Right lobe of liver (tissue), 6 donors: Measurements from ENCODE around the gene TRIM66. TPM values are rescaled to one million over a fixed set of nuclear protein-coding genes. Genes with fewer than 3 reads are reported as not detected.
A peak's percentile ranks its signal among the peaks of the same experiment; 100 is the strongest.

Experiments
- ATAC-seq, 4 donors: fragments of 200-7000 bp; cut with Tn5 transposase; one replicate each; pipeline ENCODE4 v1.9.1; 2020; ENCODE audit warnings: mild to moderate bottlenecking in 4 of 4, moderate library complexity in 4 of 4
- DNase-seq, 3 donors: peaks; one replicate each; pipeline ENCODE4 v3.0.0-alpha.2; 2020
- H3K27ac ChIP-seq, 3 donors: fragments of 200-600 bp; one replicate each; pipeline ENCODE4 v1.8.0; 2022
- H3K27me3 ChIP-seq, 2 donors: fragments of 200-600 bp; one replicate each; pipeline ENCODE4 v1.8.0; 2022
- H3K36me3 ChIP-seq, 4 donors: fragments of 200-600 bp; sonication (generic) in 1 of 4; one replicate each; pipeline versions ENCODE4 v1.5.1 to v1.8.0; 2017 to 2022; ENCODE audit warnings: control low read depth in 1 of 4
- H3K4me1 ChIP-seq, 4 donors: fragments of 200-600 bp; sonication (generic) in 1 of 4; one replicate each; pipeline versions ENCODE4 v1.5.1 to v1.8.0; 2017 to 2022; ENCODE audit warnings: control low read depth in 1 of 4
- H3K4me3 ChIP-seq, 3 donors: fragments of 200-600 bp; one replicate each; pipeline ENCODE4 v1.8.0; 2022
- H3K9me3 ChIP-seq, 4 donors: fragments of 200-600 bp; sonication (generic) in 1 of 4; one replicate each; pipeline versions ENCODE4 v1.5.1 to v1.8.0; 2017 to 2022; ENCODE audit warnings: control low read depth in 1 of 4
- CTCF ChIP-seq, 4 donors: fragments of 200-600 bp in 3 of 4; fragments of 450-650 bp in 1 of 4; IDR thresholded peaks; one replicate each; pipeline versions ENCODE4 v1.5.1 to v1.8.0; 2016 to 2022; ENCODE audit warnings: antibody characterized with exemption in 4 of 4, mild to moderate bottlenecking in 2 of 4
- POLR2A ChIP-seq: fragments of 450-650 bp; IDR thresholded peaks from one replicate; pipeline ENCODE4 v1.6.1; 2017; ENCODE audit warnings: antibody characterized with exemption, mild to moderate bottlenecking
- WGBS: methylation state at CpG from one replicate; pipeline ENCODE4 v1.1.6; 2018; ENCODE audit warnings: low coverage, low lambda C conversion rate; ENCODE audit not compliant: insufficient coverage; ENCODE audit errors: missing lambda C conversion rate; 5-methylcytosine and 5-hydroxymethylcytosine counted together
- intact Hi-C, 2 donors: fragments of 100-400 bp; cut with DNase I; formaldehyde crosslinking; loops; one replicate each; pipeline versions ENCODE4 v1.11.2 to v1.14.1; 2022
- total RNA-seq, 6 experiments: library from RNA; depleted of rRNA in 2 of 6; stranded (reverse); fragments of >200 nt in 2 of 6; fragmentation: NEBNext Ultra II Directional in 3 of 6; extraction: Animal tissue kit (Norgen Biotek cat#: 25700) in 3 of 6; gene quantifications; one replicate each; pipeline versions ENCODE4 v1.1.0 to v1.2.4, GENCODE V29; 2016 to 2023
- donor health status: DM: no; HTN: yes; CAD: no.
- donor health status: DM: no; HTN: no; CAD: no.
- donor health status: DM: no; HTN: no; CAD: no.
- donor health status: DM: no; HTN: yes; CAD: no.
- donor health status: DM: no; HTN: yes; CAD: no.

The TRIM66 gene
- total RNA-seq, 6 experiments from 2014 or later: 4.0 to 16.4 (median 6.9) TPM

DNA sequence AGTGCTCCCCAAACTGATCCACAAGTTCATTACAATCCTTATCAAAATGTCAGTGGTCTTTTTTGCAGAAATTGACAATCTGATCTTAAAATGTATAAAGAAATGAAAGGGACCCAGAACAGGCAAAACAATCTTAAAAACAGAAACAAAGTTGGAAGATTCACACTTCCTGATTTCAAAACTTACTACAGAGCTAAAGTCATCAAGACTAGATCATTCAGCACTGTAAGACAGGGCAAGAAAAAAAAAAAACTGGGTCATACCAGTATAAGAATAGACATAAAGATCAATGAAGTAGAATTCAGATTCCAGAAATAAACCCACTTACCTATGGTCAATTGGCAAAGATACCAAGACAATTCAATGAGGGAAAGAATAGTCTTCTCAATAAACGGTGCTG, 84.0 kb downstream of the TRIM66 start:
- no peaks in the 10 kb centered on the region for H3K9me3 ChIP-seq
- DNase-seq: no peak
- WGBS: 75% methylated on average over 1 of the region's 1 CpG
- peaks cover 0 to 6% of the 10 kb centered on the region in 2 donors for H3K27me3 ChIP-seq
- ATAC-seq: no peak
- intact Hi-C loops: no loop called here
- H3K4me3 ChIP-seq: no peak overlapping the region
- TF ChIP-seq POLR2A (no peak), CTCF (IDR thresholded peaks at IDR 0.05) (no peak)
- no peak overlapping the region for H3K27ac ChIP-seq
- H3K36me3 ChIP-seq: no peaks in the 10 kb centered on the region
- H3K4me1 ChIP-seq: no peaks in the 10 kb centered on the region

GRCh38 chr11:8597182-8597581, 85.3 kb downstream of the TRIM66 start:
- DNase-seq: no peak
- Histone ChIP-seq H3K4me3 (no peak overlapping the region), H3K27ac (no peak overlapping the region), H3K36me3 (no peaks in the 10 kb centered on the region), H3K4me1 (no peaks in the 10 kb centered on the region), H3K9me3 (no peaks in the 10 kb centered on the region), H3K27me3 (peaks cover 0 to 6% of the 10 kb centered on the region in 2 donors)
- TF ChIP-seq CTCF (IDR thresholded peaks at IDR 0.05) (no peak), POLR2A (no peak)
- WGBS: 56% methylated on average over 3 of the region's 3 CpGs
- ATAC-seq: no peak
- intact Hi-C loops: no loop called here

DNA sequence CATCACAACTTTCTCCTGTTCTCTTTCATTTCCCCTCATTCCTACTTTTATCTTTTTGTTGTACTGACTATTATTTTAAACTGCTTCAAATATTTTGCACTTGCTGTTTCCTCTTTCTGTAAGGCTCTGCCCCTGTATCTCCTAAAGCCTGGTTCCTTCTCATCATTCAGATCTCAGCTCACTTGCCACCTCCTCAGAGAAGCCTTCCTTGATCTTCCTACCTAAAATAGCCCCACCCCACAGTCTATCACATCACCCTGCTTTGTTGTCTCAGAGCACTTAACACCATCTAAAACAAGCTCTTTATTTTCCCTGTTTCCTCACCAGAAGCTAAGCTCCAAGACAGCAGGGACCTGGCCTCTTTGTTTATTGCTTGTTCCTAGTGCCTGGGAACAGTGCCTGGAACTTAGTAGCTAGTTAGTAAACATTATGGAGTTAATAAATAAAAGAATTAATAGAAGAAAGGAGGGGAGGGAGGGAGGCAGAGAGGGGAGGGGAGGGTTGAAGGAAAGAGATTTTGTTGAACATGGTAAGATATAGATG, 85.9 kb downstream of the TRIM66 start:
- TF ChIP-seq CTCF (IDR thresholded peaks at IDR 0.05) (no peak), POLR2A (no peak)
- intact Hi-C loops: no loop called here
- Histone ChIP-seq H3K4me3 (no peak overlapping the region), H3K27me3 (peaks cover 0 to 6% of the 10 kb centered on the region in 2 donors), H3K9me3 (no peaks in the 10 kb centered on the region), H3K27ac (no peak overlapping the region), H3K4me1 (no peaks in the 10 kb centered on the region), H3K36me3 (no peaks in the 10 kb centered on the region)
- DNase-seq (no peak), ATAC-seq (no peak)

DNA sequence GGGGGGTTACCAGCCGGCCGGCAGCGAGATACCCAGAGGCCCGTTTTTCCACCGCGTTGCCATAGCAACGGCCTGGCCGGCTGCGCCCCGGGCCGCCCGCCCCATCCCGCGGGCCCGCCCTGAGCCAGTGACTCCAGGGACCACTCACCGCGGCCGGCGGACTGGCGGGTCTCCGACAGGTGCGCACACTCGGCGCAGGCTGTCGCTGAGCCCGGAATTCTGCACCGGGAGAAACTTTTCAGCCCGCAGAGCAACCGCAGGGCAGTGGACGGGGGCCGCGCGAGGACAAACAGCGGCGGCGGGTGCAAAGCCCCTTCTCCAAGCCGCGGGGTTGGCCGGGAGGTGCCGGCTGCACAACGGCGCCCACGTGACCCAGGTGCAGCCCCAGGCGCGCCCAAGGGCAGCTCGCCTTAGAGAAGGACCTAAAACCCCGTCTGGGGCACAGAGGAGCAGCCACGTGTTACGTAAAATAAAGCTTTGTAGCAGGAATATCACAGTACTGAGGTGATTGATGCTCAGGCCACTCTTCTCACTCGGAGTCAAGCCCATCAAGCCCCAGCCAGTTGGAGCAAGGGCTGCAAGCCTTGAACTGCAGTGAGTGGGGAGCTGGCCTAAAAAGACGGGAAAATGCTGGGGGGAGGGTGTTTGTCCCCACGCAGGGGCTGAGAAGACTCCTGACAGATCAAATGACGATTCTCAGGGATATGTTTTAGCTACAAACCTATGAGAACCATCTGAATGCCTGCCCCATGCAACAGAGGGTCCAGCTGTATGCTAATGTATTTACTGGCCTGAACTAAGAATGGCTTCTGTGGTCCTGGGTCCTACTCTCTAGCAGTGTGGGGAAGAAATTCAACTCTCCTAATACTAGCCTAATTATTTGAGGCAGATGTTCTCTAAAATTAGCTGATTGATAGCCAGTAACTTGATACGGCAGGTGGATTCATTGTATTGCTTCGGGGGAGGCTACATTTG, 88.2 kb downstream of the TRIM66 start, which contains the start of gene STK33:
STK33 (minus strand) TSS at position 294 of the 975 bp plus-strand sequence. CDS start 119,323 bp downstream, outside the sequence.
- 24% methylated on average over 9 of the region's 55 CpGs for WGBS
- H3K27ac ChIP-seq: no peak within 1 kb of the TSS
- peak in 2 of 3 donors; percentile 30 to 53 for DNase-seq
- H3K4me1 ChIP-seq: no peaks in the 10 kb centered on the region
- no peaks in the 10 kb centered on the region for H3K36me3 ChIP-seq
- H3K4me3 ChIP-seq: peak within 1 kb of the TSS; percentile 12 to 57 (median 14)
- no peak for TF ChIP-seq POLR2A
- no peak for TF ChIP-seq CTCF (IDR thresholded peaks at IDR 0.05)
- H3K9me3 ChIP-seq: no peaks in the 10 kb centered on the region
- peaks cover 0 to 6% of the 10 kb centered on the region in 2 donors for H3K27me3 ChIP-seq
- intact Hi-C loops: no loop called here
- ATAC-seq: peak; percentile 51 to 72 (median 60)
